Measurements from ENCODE around the gene CD274. TPM values are rescaled to one million over a fixed set of nuclear protein-coding genes. Genes with fewer than 3 reads are reported as not detected.
A peak's percentile ranks its signal among the peaks of the same experiment; 100 is the strongest.

The CD274 gene
- total RNA-seq, 4 donors from 2014 or later = 0.90 to 10.2 (median 5.7) TPM

- DNase-seq = no peak
- no peaks in the 10 kb centered on the region for H3K27me3 ChIP-seq
- peak overlapping the region; percentile 49 to 50 for H3K4me3 ChIP-seq
- H3K4me1 ChIP-seq = no peaks in the 10 kb centered on the region
- TF ChIP-seq POLR2A (IDR thresholded peaks at IDR 0.05) (no peak), CTCF (IDR thresholded peaks at IDR 0.05) (no peak)
- peak overlapping the region; percentile 82 to 87 for H3K27ac ChIP-seq
- no peaks in the 10 kb centered on the region for H3K9me3 ChIP-seq
- intact Hi-C loops (cut with DNase I; ENCODE audit: low total_unique reads) = no loop called here
- no peaks in the 10 kb centered on the region for H3K36me3 ChIP-seq
Measured at GRCh38 chr9:5449521-5450358, 602 bp upstream of the CD274 start.

- intact Hi-C loops (cut with DNase I; ENCODE audit: low total_unique reads) = no loop called here
- H3K4me1 ChIP-seq = no peaks in the 10 kb centered on the region
- DNase-seq = no peak
- H3K4me3 ChIP-seq = no peak overlapping the region
- TF ChIP-seq POLR2A (IDR thresholded peaks at IDR 0.05) (no peak), CTCF (IDR thresholded peaks at IDR 0.05) (no peak)
- no peaks in the 10 kb centered on the region for H3K9me3 ChIP-seq
- no peak overlapping the region for H3K27ac ChIP-seq
- no peaks in the 10 kb centered on the region for H3K36me3 ChIP-seq
- no peaks in the 10 kb centered on the region for H3K27me3 ChIP-seq
Measured at GRCh38 chr9:5452286-5452609, 1.9 kb downstream of the CD274 start.

DNA sequence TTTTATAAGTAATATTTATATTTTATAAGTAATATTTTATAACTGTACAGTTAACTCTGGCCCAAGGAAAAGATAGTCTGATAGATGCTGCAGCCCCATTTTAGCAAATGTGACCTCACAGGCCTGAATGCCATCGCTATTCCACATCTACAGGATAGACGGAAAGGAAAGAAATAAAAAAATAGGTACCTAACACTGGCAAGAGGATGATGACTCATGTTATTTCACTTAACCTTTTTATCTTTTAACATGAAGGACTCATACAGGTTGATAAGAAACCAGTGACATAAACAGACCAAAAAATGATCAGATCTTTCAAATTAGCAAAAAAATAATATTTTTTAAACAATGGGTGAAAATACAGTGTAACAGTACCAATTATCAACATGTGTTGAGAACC is 2.7 kb downstream of the CD274 start:
- H3K4me1 ChIP-seq = no peaks in the 10 kb centered on the region
- no peaks in the 10 kb centered on the region for H3K27me3 ChIP-seq
- no peaks in the 10 kb centered on the region for H3K36me3 ChIP-seq
- no peak overlapping the region for H3K4me3 ChIP-seq
- DNase-seq = no peak
- TF ChIP-seq POLR2A (IDR thresholded peaks at IDR 0.05) (no peak), CTCF (IDR thresholded peaks at IDR 0.05) (no peak)
- intact Hi-C loops (cut with DNase I; ENCODE audit: low total_unique reads) = no loop called here
- no peaks in the 10 kb centered on the region for H3K9me3 ChIP-seq
- no peak overlapping the region for H3K27ac ChIP-seq

- Histone ChIP-seq H3K9me3 (no peaks in the 10 kb centered on the region), H3K4me3 (no peak overlapping the region), H3K27ac (no peak overlapping the region), H3K27me3 (no peaks in the 10 kb centered on the region), H3K4me1 (no peaks in the 10 kb centered on the region), H3K36me3 (no peaks in the 10 kb centered on the region)
- no peak for DNase-seq
- intact Hi-C loops (cut with DNase I; ENCODE audit: low total_unique reads) = no loop called here
- TF ChIP-seq POLR2A (IDR thresholded peaks at IDR 0.05) (no peak), CTCF (IDR thresholded peaks at IDR 0.05) (no peak)
Measured at GRCh38 chr9:5453673-5454072, 3.3 kb downstream of the CD274 start.

GRCh38 chr9:5455181-5455580 is 4.8 kb downstream of the CD274 start:
- Histone ChIP-seq H3K27me3 (no peaks in the 10 kb centered on the region), H3K27ac (no peak overlapping the region), H3K4me1 (no peaks in the 10 kb centered on the region), H3K9me3 (no peaks in the 10 kb centered on the region), H3K36me3 (no peaks in the 10 kb centered on the region), H3K4me3 (no peak overlapping the region)
- intact Hi-C loops (cut with DNase I; ENCODE audit: low total_unique reads) = no loop called here
- TF ChIP-seq CTCF (IDR thresholded peaks at IDR 0.05) = no peak
- TF ChIP-seq POLR2A (IDR thresholded peaks at IDR 0.05) = no peak
- DNase-seq = no peak
